Neural cell (in vitro differentiated cells): ENCODE data around the gene PLA2G12B. TPM values are rescaled to one million over a fixed set of nuclear protein-coding genes. Genes with fewer than 3 reads are reported as not detected.

Experiments used
- H2AFZ ChIP-seq: fragments of 200-600, 300-800 bp; sonication (generic), shearing (Covaris generic); 2 replicates; pipeline ENCODE4 v1.6.0; 2014; ENCODE audit warnings: low read depth, mild to moderate bottlenecking, antibody characterized with exemption, low read length, moderate library complexity
- H3F3A ChIP-seq: fragments of 200-600 bp; shearing (Covaris generic); 2 replicates; pipeline ENCODE4 v1.6.1; 2016; ENCODE audit warnings: mild to moderate bottlenecking, moderate library complexity, mixed read lengths, antibody characterized with exemption, low read length; ENCODE audit not compliant: insufficient read depth, poor library complexity, severe bottlenecking
- H3K27ac ChIP-seq: fragments of 200-600, 300-800 bp; sonication (generic), shearing (Covaris generic); 2 replicates; pipeline ENCODE4 v1.5.1; 2014; ENCODE audit warnings: mild to moderate bottlenecking, low read length, moderate library complexity
- H3K27me3 ChIP-seq: fragments of 300-800, 200-600 bp; sonication (generic), shearing (Covaris generic); 2 replicates; pipeline ENCODE4 v1.6.0; 2014; ENCODE audit warnings: mild to moderate bottlenecking, low read depth, low read length, moderate library complexity; ENCODE audit not compliant: insufficient read depth
- H3K36me3 ChIP-seq: fragments of 300-800, 200-600 bp; sonication (generic), shearing (Covaris generic); 2 replicates; pipeline ENCODE4 v1.5.1; 2014; ENCODE audit warnings: mild to moderate bottlenecking, antibody characterized with exemption, low read length, moderate library complexity; ENCODE audit not compliant: insufficient read depth
- H3K4me2 ChIP-seq: fragments of 300-800, 200-600 bp; sonication (generic), shearing (Covaris generic); 2 replicates; pipeline ENCODE4 v1.6.0; 2014; ENCODE audit warnings: mild to moderate bottlenecking, low read length
- H3K4me3 ChIP-seq: fragments of 300-800, 200-600 bp; sonication (generic), shearing (Covaris generic); 2 replicates; pipeline ENCODE4 v1.5.1; 2014; ENCODE audit warnings: mild to moderate bottlenecking, low read length, moderate library complexity
- H3K79me2 ChIP-seq: fragments of 200-600 bp; shearing (Covaris generic); replicated peaks from 2 replicates; pipeline ENCODE4 v1.6.0; 2014; ENCODE audit warnings: mild to moderate bottlenecking, low read length, moderate library complexity; ENCODE audit not compliant: insufficient read depth
- H3K9ac ChIP-seq: fragments of 300-800, 200-600 bp; sonication (generic), shearing (Covaris generic); 2 replicates; pipeline ENCODE4 v1.6.1; 2016; ENCODE audit warnings: mild to moderate bottlenecking, low read length, mixed read lengths
- H3K9me2 ChIP-seq: fragments of 200-600 bp; shearing (Covaris generic); 2 replicates; pipeline ENCODE4 v1.6.1; 2016; ENCODE audit warnings: mild to moderate bottlenecking, low read length, mixed read lengths; ENCODE audit not compliant: insufficient read depth
- H3K9me3 ChIP-seq: fragments of 200-600, 300-800 bp; sonication (generic), shearing (Covaris generic); 2 replicates; pipeline ENCODE4 v1.6.1; 2016; ENCODE audit warnings: mild to moderate bottlenecking, mixed run types, low read length, moderate library complexity, mixed read lengths
- H4K20me1 ChIP-seq: fragments of 200-600 bp; shearing (Covaris generic); 2 replicates; pipeline ENCODE4 v1.6.1; 2016; ENCODE audit warnings: mild to moderate bottlenecking, mixed run types; ENCODE audit not compliant: insufficient read depth
- CTCF ChIP-seq: fragments of 450-650 bp; IDR thresholded peaks from 2 replicates; pipeline ENCODE4 v1.5.1; 2014; ENCODE audit warnings: antibody characterized with exemption, mild to moderate bottlenecking, moderate library complexity; ENCODE audit not compliant: poor library complexity, severe bottlenecking
- EP300 ChIP-seq: fragments of 450-650 bp; conservative IDR thresholded peaks from 2 replicates; pipeline ENCODE4 v1.6.1; 2014; ENCODE audit warnings: antibody characterized with exemption, mild to moderate bottlenecking, moderate library complexity; ENCODE audit not compliant: poor library complexity, severe bottlenecking
- EZH2 ChIP-seq: fragments of 200-600, 300-800 bp; shearing (Covaris generic), sonication (generic); IDR thresholded peaks from 2 replicates; pipeline ENCODE4 v1.6.1; 2014; ENCODE audit warnings: antibody characterized with exemption, low read length, borderline replicate concordance, mild to moderate bottlenecking; ENCODE audit not compliant: insufficient read depth, poor library complexity, severe bottlenecking
- MXI1 ChIP-seq: fragments of 450-650 bp; conservative IDR thresholded peaks from 2 replicates; pipeline ENCODE4 v1.6.1; 2014; ENCODE audit warnings: antibody characterized with exemption, mild to moderate bottlenecking; ENCODE audit not compliant: poor library complexity, severe bottlenecking
- POLR2AphosphoS5 ChIP-seq: IDR thresholded peaks from 2 replicates; pipeline ENCODE4 v1.6.1; 2012
- RAD21 ChIP-seq: fragments of 450-650 bp; conservative IDR thresholded peaks from 2 replicates; pipeline ENCODE4 v1.6.1; 2014; ENCODE audit warnings: antibody characterized with exemption, mild to moderate bottlenecking, moderate library complexity
- REST ChIP-seq: IDR thresholded peaks from 2 replicates; pipeline ENCODE4 v1.6.1; 2012; ENCODE audit warnings: borderline replicate concordance
- SMC3 ChIP-seq: fragments of 450-650 bp; conservative IDR thresholded peaks from 2 replicates; pipeline ENCODE4 v1.6.1; 2014; ENCODE audit warnings: antibody characterized with exemption, mild to moderate bottlenecking, moderate library complexity; ENCODE audit not compliant: poor library complexity
- TAF1 ChIP-seq: IDR thresholded peaks from 2 replicates; pipeline ENCODE4 v1.6.1; 2012; ENCODE audit warnings: low read depth
- polyA plus RNA-seq: library from polyadenylated mRNA; depleted of rRNA; stranded (reverse); fragments of >200 nt; gene quantifications from 2 replicates; pipeline ENCODE4 v1.2.3, GENCODE V29; 2014

The PLA2G12B gene
- polyA plus RNA-seq, 1 donor from 2014 or later = not detected

- no peak overlapping the region for H3K27ac ChIP-seq
- H3F3A ChIP-seq = no peaks in the 10 kb centered on the region
- no peak overlapping the region for H3K9ac ChIP-seq
- H3K27me3 ChIP-seq = no peaks in the 10 kb centered on the region
- H3K4me3 ChIP-seq = no peak overlapping the region
- TF ChIP-seq EZH2 = no peak
- no peak for TF ChIP-seq REST
- no peak overlapping the region for H2AFZ ChIP-seq
- no peaks in the 10 kb centered on the region for H4K20me1 ChIP-seq
- H3K9me2 ChIP-seq = no peaks in the 10 kb centered on the region
- peaks cover 17% of the 10 kb centered on the region for H3K9me3 ChIP-seq
- no peaks in the 10 kb centered on the region for H3K79me2 ChIP-seq
- no peak overlapping the region for H3K4me2 ChIP-seq
- no peaks in the 10 kb centered on the region for H3K36me3 ChIP-seq
Observed at GRCh38 chr10:72979709-72980108, 25.1 kb upstream of the PLA2G12B start.

- H3K79me2 ChIP-seq = no peaks in the 10 kb centered on the region
- H3K9me3 ChIP-seq = peaks cover 17% of the 10 kb centered on the region
- H3K9me2 ChIP-seq = no peaks in the 10 kb centered on the region
Observed at GRCh38 chr10:72976886-72977285, 22.3 kb upstream of the PLA2G12B start.

More at GRCh38 chr10:72976886-72977285, 22.3 kb upstream of the PLA2G12B start:
- Histone ChIP-seq H3K4me2 (no peak overlapping the region), H3F3A (no peaks in the 10 kb centered on the region), H4K20me1 (no peaks in the 10 kb centered on the region), H2AFZ (no peak overlapping the region), H3K27ac (no peak overlapping the region), H3K36me3 (no peaks in the 10 kb centered on the region), H3K27me3 (no peaks in the 10 kb centered on the region), H3K4me3 (no peak overlapping the region), H3K9ac (no peak overlapping the region)
- no peak for TF ChIP-seq RAD21
- TF ChIP-seq REST = no peak
- no peak for TF ChIP-seq CTCF
- TF ChIP-seq EP300 = no peak
- TF ChIP-seq POLR2AphosphoS5 = no peak
- no peak for TF ChIP-seq MXI1
- TF ChIP-seq SMC3 = no peak
- TF ChIP-seq TAF1 = no peak
- no peak for TF ChIP-seq EZH2
